CD14-positive monocyte (primary cell): ENCODE results near the gene ARHGEF11. TPM values are rescaled to one million over a fixed set of nuclear protein-coding genes. Genes with fewer than 3 reads are reported as not detected.
"Not testable (repeated sequence)": the region's sequence is repeated elsewhere in the genome, so short reads cannot be mapped to it uniquely, and the experiment has no call there.

Experiments
- DNase-seq, 3 donors: peaks; one replicate each; pipeline ENCODE4 v3.0.0-alpha.2; 2011 to 2022
- H2AFZ ChIP-seq: 2 replicates; pipeline ENCODE4 v1.6.0; 2012; ENCODE audit warnings: mild to moderate bottlenecking, low read depth, low read length, inconsistent platforms; ENCODE audit not compliant: insufficient read depth, poor library complexity, severe bottlenecking
- H3K27ac ChIP-seq, 2 donors: 1 replicate in 1 of 2; 2 replicates in 1 of 2; pipeline ENCODE4 v1.5.1; 2012 to 2013; ENCODE audit warnings: low read length in 2 of 2, control low read depth in 1 of 2, inconsistent platforms in 1 of 2, low read depth in 1 of 2, mild to moderate bottlenecking in 1 of 2
- H3K27me3 ChIP-seq, 2 donors: one replicate each; pipeline versions ENCODE4 v1.6.0 to v1.6.1; 2011 to 2013; ENCODE audit warnings: low read length in 2 of 2; ENCODE audit not compliant: control insufficient read depth in 2 of 2, insufficient read depth in 2 of 2
- H3K36me3 ChIP-seq, 2 donors: replicated peaks in 1 of 2; 1 replicate in 1 of 2; 2 replicates in 1 of 2; pipeline versions ENCODE4 v1.5.1 to v1.6.1; 2012 to 2013; ENCODE audit warnings: low read length in 2 of 2, control low read depth in 1 of 2, inconsistent platforms in 1 of 2, mild to moderate bottlenecking in 1 of 2; ENCODE audit not compliant: insufficient read depth in 2 of 2, control insufficient read depth in 1 of 2
- H3K4me1 ChIP-seq, 2 donors: 1 replicate in 1 of 2; 2 replicates in 1 of 2; pipeline versions ENCODE4 v1.5.1 to v1.6.1; 2012 to 2013; ENCODE audit warnings: low read length in 2 of 2, control low read depth in 1 of 2, inconsistent platforms in 1 of 2, mild to moderate bottlenecking in 1 of 2, moderate library complexity in 1 of 2; ENCODE audit not compliant: insufficient read depth in 2 of 2, control insufficient read depth in 1 of 2
- H3K4me2 ChIP-seq: replicated peaks from 2 replicates; pipeline ENCODE3; 2012; ENCODE audit warnings: low read length, moderate library complexity, mild to moderate bottlenecking; ENCODE audit not compliant: poor library complexity, severe bottlenecking; ENCODE audit errors: extremely low read depth
- H3K4me3 ChIP-seq, 3 experiments: fragments of 200-600 bp in 1 of 3; sonication (generic) in 1 of 3; replicated peaks in 1 of 3; 1 replicate in 2 of 3; 2 replicates in 1 of 3; pipeline ENCODE4 v1.5.1; 2011 to 2013; ENCODE audit warnings: low read length in 3 of 3, mild to moderate bottlenecking in 3 of 3, control low read depth in 2 of 3, low read depth in 2 of 3, inconsistent platforms in 1 of 3, moderate library complexity in 1 of 3
- H3K79me2 ChIP-seq: 2 replicates; pipeline ENCODE4 v1.6.0; 2012; ENCODE audit warnings: mild to moderate bottlenecking, control low read depth, inconsistent platforms, low read length, moderate library complexity; ENCODE audit not compliant: insufficient read depth
- H3K9ac ChIP-seq: 2 replicates; pipeline ENCODE4 v1.6.0; 2017; ENCODE audit warnings: low read length, mild to moderate bottlenecking; ENCODE audit not compliant: insufficient read depth, poor library complexity, severe bottlenecking
- H3K9me3 ChIP-seq, 2 donors: replicated peaks in 1 of 2; 1 replicate in 1 of 2; 2 replicates in 1 of 2; pipeline versions ENCODE4 v1.5.1 to v1.6.1; 2012 to 2013; ENCODE audit warnings: low read length in 2 of 2, control low read depth in 1 of 2; ENCODE audit not compliant: control insufficient read depth in 1 of 2, insufficient read depth in 1 of 2
- H4K20me1 ChIP-seq: 2 replicates; pipeline ENCODE4 v1.6.0; 2012; ENCODE audit warnings: mild to moderate bottlenecking, low read length, control low read depth, moderate library complexity; ENCODE audit not compliant: insufficient read depth
- H3K27ac Mint-ChIP-seq, 7 donors: one replicate each; pipeline ENCODE4 v1.8.0; 2020; ENCODE audit warnings: mild to moderate bottlenecking in 7 of 7, mixed read lengths in 7 of 7, moderate library complexity in 6 of 7, inconsistent platforms in 2 of 7
- H3K27me3 Mint-ChIP-seq, 3 donors: one replicate each; pipeline ENCODE4 v1.8.0; 2021 to 2022; ENCODE audit warnings: low read depth in 3 of 3, mild to moderate bottlenecking in 3 of 3, mixed read lengths in 3 of 3, moderate library complexity in 3 of 3, inconsistent platforms in 1 of 3
- H3K36me3 Mint-ChIP-seq, 2 donors: one replicate each; pipeline ENCODE4 v1.8.0; 2020; ENCODE audit warnings: mixed read lengths in 2 of 2, inconsistent platforms in 1 of 2, mild to moderate bottlenecking in 1 of 2
- H3K4me1 Mint-ChIP-seq: one replicate; pipeline ENCODE4 v1.8.0; 2020; ENCODE audit warnings: mild to moderate bottlenecking, mixed read lengths
- H3K4me3 Mint-ChIP-seq, 2 donors: one replicate each; pipeline ENCODE4 v1.8.0; 2020; ENCODE audit warnings: mild to moderate bottlenecking in 2 of 2, mixed read lengths in 2 of 2, moderate library complexity in 1 of 2
- H3K9me3 Mint-ChIP-seq, 7 donors: one replicate each; pipeline ENCODE4 v1.8.0; 2020 to 2022; ENCODE audit warnings: mixed read lengths in 7 of 7, mild to moderate bottlenecking in 6 of 7, moderate library complexity in 6 of 7, inconsistent platforms in 2 of 7
- CTCF ChIP-seq: fragments of 200-600 bp; IDR thresholded peaks from one replicate; pipeline ENCODE4 v1.8.0; 2022; ENCODE audit warnings: antibody characterized with exemption, mild to moderate bottlenecking
- WGBS: methylation state at CpG from one replicate; pipeline ENCODE4 v1.1.5; 2013; ENCODE audit warnings: missing lambda C conversion rate; ENCODE audit not compliant: insufficient coverage; 5-methylcytosine and 5-hydroxymethylcytosine counted together
- intact Hi-C, 2 donors: fragments of 100-400 bp; cut with micrococcal nuclease; formaldehyde crosslinking; loops; one replicate each; pipeline versions ENCODE4 v1.15.0 to v1.15.1; 2023
- polyA plus RNA-seq, 3 donors: library from polyadenylated mRNA; depleted of rRNA in 1 of 3; unstranded in 2 of 3; stranded (reverse) in 1 of 3; fragments of 300-500 nt in 2 of 3; fragments of >200 nt in 1 of 3; fragmentation: Illumina TruSeq in 2 of 3; gene quantifications; 1 replicate in 2 of 3; 2 replicates in 1 of 3; pipeline ENCODE4 v1.2.3, GENCODE V29; 2012 to 2021

ARHGEF11 gene
- polyA plus RNA-seq, 3 donors, result 17.0 to 78.5 (median 17.7) TPM

GRCh38 chr1:157056269-157056668, 10.7 kb upstream of the ARHGEF11 start:
- no peak overlapping the region for H3K27ac Mint-ChIP-seq
- H3K4me1 Mint-ChIP-seq, result peaks cover 13% of the 10 kb centered on the region
- Histone ChIP-seq H3K36me3 (no peaks in the 10 kb centered on the region), H3K4me2 (no peak overlapping the region), H3K9me3 (peaks cover 0 to 10% of the 10 kb centered on the region in 2 donors), H3K4me3 (no peak overlapping the region), H3K79me2 (no peaks in the 10 kb centered on the region), H3K27ac (no peak overlapping the region), H2AFZ (no peak overlapping the region), H3K4me1 (peaks cover 4 to 13% of the 10 kb centered on the region in 2 donors), H4K20me1 (no peaks in the 10 kb centered on the region), H3K27me3 (no peaks in the 10 kb centered on the region), H3K9ac (no peak overlapping the region)
- WGBS, result no CpG with 5 or more reads among the region's 1 CpG
- TF ChIP-seq CTCF, result no peak
- intact Hi-C loops, result no loop called here
- peaks cover 10 to 18% (median 14%) of the 10 kb centered on the region in 7 donors for H3K9me3 Mint-ChIP-seq
- peaks cover 0 to 1% (median under 1%) of the 10 kb centered on the region in 3 donors for H3K27me3 Mint-ChIP-seq
- DNase-seq, result no peak
- no peak overlapping the region for H3K4me3 Mint-ChIP-seq
- H3K36me3 Mint-ChIP-seq, result no peaks in the 10 kb centered on the region

GRCh38 chr1:157055729-157056128, 10.2 kb upstream of the ARHGEF11 start:
- not testable (repeated sequence) for H3K27ac ChIP-seq
- WGBS, result no CpG with 5 or more reads among the region's 5 CpGs

More at GRCh38 chr1:157055729-157056128, 10.2 kb upstream of the ARHGEF11 start:
- peak; percentile 34 to 60 (median 51) for DNase-seq
- peak overlapping the region in 5 of 7 donors; percentile 16 to 79 (median 53) for H3K27ac Mint-ChIP-seq
- H3K27me3 ChIP-seq, H3K27me3 Mint-ChIP-seq, intact Hi-C loops, H3K79me2 ChIP-seq, H3K36me3 Mint-ChIP-seq, H2AFZ ChIP-seq, H3K4me3 ChIP-seq, H3K9me3 ChIP-seq, H3K36me3 ChIP-seq, H3K9ac ChIP-seq, H4K20me1 ChIP-seq, H3K4me2 ChIP-seq: not testable (repeated sequence)
- H3K9me3 Mint-ChIP-seq, result peaks cover 6 to 12% (median 9%) of the 10 kb centered on the region in 7 donors
- peaks cover 13% of the 10 kb centered on the region for H3K4me1 Mint-ChIP-seq
- peaks cover 4 to 13% of the 10 kb centered on the region in 2 donors for H3K4me1 ChIP-seq
- peak overlapping the region in 1 of 2 donors; percentile 3 for H3K4me3 Mint-ChIP-seq
